ENCODE measurements around the gene GABPA.

Gene GABPA

DNA sequence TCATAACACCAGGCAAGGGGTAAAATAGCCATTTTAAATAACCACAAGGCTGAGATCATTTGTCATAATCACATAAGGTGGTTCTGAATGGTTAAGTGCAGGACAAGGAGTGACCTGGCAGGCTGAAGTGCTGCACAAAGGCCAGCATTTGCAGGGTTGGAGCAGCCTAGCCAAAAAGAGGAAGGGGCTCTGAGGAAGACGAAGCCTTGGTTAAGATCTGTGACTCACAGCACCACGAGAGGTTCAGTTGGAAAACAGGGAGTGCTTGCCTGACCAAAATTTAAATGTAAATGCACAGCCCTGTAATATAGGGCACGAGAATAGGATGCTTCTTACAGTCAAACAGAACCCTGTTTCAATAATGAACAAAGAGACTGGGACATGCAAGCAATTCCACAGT is 12.1 kb upstream of the GABPA start:
- TF ChIP-seq, protein P1, sequence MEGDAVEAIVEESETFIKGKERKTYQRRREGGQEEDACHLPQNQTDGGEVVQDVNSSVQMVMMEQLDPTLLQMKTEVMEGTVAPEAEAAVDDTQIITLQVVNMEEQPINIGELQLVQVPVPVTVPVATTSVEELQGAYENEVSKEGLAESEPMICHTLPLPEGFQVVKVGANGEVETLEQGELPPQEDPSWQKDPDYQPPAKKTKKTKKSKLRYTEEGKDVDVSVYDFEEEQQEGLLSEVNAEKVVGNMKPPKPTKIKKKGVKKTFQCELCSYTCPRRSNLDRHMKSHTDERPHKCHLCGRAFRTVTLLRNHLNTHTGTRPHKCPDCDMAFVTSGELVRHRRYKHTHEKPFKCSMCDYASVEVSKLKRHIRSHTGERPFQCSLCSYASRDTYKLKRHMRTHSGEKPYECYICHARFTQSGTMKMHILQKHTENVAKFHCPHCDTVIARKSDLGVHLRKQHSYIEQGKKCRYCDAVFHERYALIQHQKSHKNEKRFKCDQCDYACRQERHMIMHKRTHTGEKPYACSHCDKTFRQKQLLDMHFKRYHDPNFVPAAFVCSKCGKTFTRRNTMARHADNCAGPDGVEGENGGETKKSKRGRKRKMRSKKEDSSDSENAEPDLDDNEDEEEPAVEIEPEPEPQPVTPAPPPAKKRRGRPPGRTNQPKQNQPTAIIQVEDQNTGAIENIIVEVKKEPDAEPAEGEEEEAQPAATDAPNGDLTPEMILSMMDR (IDR thresholded peaks at IDR 0.05; ENCODE audit: low read depth, low read length): no peak
- H3K4me3 ChIP-seq (ENCODE audit: low read depth, low read length): no peak overlapping the region

DNA sequence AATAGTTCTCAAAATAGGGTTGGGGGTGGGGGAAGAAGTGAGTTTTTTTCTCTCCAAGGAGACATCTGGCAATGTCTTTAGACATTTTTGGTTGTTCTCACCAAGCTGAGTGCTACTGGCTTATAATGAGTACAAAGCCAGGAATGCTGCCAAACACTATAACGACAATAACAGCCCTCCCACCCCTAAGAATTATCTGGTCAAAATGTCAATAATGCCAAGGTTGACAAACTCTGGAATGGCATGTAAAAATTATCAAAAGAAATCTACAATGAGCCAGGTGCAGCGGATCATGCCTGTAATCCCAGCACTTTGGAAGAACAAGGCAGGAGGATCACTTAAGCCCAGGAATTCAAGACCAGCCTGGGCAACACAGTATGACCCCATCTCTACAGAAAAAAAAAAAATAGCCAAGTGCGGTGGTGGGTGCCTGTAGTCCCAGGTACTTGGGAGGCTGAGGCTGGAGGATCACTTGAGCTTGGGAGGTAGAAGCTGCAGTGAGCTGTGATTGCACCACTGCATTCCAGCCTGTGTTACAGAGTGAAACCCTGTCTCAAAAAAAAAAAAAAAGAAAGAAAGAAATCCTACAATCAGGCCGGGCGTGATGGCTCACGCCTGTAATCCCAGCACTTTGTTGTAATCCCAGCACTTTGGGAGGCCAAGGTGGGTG is 2.5 kb upstream of the GABPA start:
- H3K4me3 ChIP-seq (ENCODE audit: low read depth, low read length): no peak overlapping the region
- TF ChIP-seq, protein P1 (IDR thresholded peaks at IDR 0.05; ENCODE audit: low read depth, low read length): no peak

DNA sequence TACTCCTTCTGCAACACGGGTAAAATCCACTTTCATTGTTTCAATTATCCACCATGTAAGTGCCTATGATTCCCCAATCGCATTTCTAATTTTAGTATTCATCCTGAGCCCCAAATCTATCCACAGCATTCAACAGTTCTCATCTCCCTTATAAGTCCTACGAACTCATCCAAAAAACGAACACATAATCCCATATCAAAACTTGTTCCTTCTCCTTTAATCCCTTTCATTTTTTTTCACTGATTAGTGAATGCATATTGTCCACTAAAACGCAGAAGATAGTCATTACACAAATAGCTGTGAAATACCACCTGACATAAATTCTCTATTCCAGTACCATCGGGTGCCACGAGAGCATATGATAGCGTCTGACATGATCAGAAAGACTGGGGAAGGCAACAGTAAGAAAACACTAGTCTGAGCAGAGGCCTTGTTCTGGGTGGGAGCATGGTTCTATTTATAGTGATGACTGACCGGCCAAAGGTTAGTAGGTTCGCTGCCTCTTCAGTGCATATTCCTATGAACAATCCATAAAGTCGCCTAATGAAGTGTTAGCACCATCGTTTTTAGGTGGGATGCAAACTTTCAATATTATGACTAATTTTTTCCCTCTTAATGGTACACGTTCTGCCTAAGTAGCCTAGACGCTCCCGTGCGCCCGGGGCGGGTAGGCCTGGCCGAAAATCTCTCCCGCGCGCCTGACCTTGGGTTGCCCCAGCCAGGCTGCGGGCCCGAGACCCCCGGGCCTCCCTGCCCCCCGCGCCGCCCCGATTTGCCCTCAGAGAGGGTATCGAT is 716 bp upstream of the GABPA start:
- TF ChIP-seq, protein P1 (IDR thresholded peaks at IDR 0.05; ENCODE audit: low read depth, low read length): no peak

DNA sequence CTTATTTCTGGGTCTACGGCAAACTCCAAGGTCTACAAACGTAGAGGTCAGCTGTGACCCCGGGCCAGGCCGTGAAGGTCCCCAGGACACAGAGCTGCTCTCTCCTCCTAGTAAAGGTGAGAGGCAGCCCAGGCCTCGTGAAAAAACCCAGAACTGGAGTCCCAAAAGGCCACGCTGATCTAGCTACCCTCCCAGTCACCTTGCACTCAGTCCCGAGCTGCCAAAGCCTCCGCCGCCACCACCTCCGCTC is 193 bp upstream of the GABPA start:
- peak overlapping the region; percentile 90 for H3K4me3 ChIP-seq (ENCODE audit: low read depth, low read length)
- TF ChIP-seq, protein P1 (IDR thresholded peaks at IDR 0.05; ENCODE audit: low read depth, low read length): no peak

More for the DNA sequence above, 716 bp upstream of the GABPA start:
- H3K4me3 ChIP-seq (ENCODE audit: low read depth, low read length): peak overlapping the region; percentile 90

DNA sequence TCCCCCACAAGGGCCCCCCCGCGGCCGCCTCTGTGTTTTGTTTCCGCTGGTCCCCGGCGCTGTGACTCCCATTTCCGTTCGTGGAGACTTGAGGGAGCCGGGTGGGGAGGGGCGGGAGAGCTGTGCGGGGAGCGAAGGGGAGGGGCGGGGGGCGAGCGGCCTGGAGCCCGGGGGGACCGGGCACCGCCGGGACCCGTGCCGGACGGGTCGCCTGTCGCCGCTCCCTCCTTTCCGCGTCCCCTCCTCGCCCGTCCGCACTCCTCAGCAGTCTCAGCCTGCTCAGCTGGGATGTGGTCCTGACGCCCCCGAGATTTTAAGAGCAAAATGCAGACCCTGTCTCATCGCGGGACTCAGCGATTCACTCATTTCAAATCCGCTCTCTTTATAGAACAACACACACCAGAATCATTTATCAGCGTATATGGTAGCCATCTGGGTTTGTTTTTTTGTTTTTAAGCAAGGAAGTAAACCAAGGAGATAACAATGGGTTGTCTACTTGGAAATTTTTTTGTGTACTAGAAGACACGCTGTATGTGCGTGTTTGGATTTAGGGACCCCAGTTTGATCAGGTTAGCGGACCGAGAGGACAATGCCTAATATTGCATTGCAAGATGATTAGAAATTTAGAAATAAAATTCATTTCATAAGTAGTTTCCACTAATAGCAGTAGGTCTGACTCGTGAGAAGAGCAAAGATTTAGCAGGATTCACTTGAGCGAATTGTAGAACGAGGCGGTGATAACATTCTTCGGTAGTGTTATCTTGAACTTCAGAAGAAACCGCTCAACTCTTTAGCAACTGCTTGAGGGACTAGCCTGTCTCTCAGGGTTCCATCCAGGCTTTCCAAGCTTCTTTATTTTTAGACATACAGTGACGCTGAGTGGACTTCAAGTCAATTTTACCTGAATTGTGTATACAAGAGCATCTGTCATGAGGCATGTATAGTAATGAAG is 1.1 kb downstream of the GABPA start:
- peak overlapping the region; percentile 90 for H3K4me3 ChIP-seq (ENCODE audit: low read depth, low read length)
- TF ChIP-seq, protein P1 (IDR thresholded peaks at IDR 0.05; ENCODE audit: low read depth, low read length): no peak

DNA sequence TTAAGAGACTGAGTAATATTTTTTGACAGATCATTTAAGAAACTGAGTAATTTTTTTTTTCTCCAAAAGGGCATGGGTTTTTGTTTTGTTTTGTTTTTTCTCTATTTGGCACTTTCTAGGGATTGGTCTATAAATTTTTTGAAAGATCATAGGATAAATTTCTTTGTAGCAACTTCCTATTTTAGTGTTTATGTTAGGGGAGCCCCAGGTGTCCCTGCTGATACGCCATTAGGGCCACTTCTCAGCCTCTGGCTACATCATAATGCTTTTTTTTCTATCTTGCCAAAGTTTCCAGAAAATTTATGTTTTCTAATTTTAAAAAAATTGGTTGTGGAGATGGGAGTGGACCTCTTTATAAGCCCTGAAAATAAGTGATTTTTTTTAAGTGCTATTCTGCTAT is 2.6 kb downstream of the GABPA start:
- H3K4me3 ChIP-seq (ENCODE audit: low read depth, low read length): no peak overlapping the region
- TF ChIP-seq, protein P1 (IDR thresholded peaks at IDR 0.05; ENCODE audit: low read depth, low read length): no peak

Measured in WI38 (cell line).